Loucy (cell line): ENCODE measurements around the gene MIS18BP1.

Experiments
- EZH2phosphoT487 ChIP-seq: fragments of 200-600 bp; IDR thresholded peaks from 2 replicates; pipeline ENCODE4 v1.6.1; 2018; ENCODE audit warnings: antibody characterized with exemption, mild to moderate bottlenecking, moderate library complexity, borderline replicate concordance
- TF ChIP-seq, protein P1 (sequence below): fragments of 200-600 bp; sonication (generic); conservative IDR thresholded peaks from 2 replicates; pipeline ENCODE4 v1.5.1; 2014; ENCODE audit warnings: mild to moderate bottlenecking, antibody characterized with exemption, low read length

DNA sequence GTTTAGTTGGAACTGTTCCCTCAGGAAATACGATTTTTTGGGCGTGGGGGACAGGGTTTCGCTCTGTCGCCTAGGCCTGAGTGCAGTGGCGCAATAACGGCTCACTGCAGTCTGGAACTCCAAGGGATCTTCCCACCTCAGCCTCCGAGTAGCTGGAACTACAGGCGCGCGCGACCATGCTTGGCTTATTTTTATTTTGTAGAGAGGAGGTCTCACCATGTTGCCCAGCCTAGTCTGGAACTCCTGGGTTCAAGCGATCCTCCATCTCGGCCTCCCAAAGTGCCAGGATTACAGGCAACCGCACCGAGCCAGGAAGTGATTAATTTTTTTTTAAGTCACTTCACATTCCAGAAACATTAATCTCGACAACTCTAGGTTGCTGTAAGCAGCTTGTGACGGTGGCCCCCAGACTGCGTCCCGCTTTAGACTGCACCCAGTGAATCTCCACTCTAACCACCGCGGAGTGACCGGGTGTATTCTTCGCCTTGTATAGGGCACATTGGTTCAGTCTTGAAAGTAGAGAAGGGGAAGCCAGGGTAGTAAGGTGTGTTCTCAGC is 830 bp upstream of the MIS18BP1 start:
- TF ChIP-seq, protein P1, sequence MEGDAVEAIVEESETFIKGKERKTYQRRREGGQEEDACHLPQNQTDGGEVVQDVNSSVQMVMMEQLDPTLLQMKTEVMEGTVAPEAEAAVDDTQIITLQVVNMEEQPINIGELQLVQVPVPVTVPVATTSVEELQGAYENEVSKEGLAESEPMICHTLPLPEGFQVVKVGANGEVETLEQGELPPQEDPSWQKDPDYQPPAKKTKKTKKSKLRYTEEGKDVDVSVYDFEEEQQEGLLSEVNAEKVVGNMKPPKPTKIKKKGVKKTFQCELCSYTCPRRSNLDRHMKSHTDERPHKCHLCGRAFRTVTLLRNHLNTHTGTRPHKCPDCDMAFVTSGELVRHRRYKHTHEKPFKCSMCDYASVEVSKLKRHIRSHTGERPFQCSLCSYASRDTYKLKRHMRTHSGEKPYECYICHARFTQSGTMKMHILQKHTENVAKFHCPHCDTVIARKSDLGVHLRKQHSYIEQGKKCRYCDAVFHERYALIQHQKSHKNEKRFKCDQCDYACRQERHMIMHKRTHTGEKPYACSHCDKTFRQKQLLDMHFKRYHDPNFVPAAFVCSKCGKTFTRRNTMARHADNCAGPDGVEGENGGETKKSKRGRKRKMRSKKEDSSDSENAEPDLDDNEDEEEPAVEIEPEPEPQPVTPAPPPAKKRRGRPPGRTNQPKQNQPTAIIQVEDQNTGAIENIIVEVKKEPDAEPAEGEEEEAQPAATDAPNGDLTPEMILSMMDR = no peak
- TF ChIP-seq EZH2phosphoT487 = no peak
